IMR-90 (cell line): ENCODE data around the gene TNFRSF1B.

Source experiments
- BHLHE40 ChIP-seq: fragments of 150-350 bp; IDR thresholded peaks from 2 replicates; pipeline ENCODE4 v1.6.1; 2016; ENCODE audit warnings: mild to moderate bottlenecking, low read depth, low read length
- CTCF ChIP-seq: conservative IDR thresholded peaks from 2 replicates; pipeline ENCODE4 v1.5.1; 2012; ENCODE audit warnings: mild to moderate bottlenecking, low read depth, low read length, improper control_type of control experiment
- FOS ChIP-seq: fragments of 150-350 bp; IDR thresholded peaks from 2 replicates; pipeline ENCODE4 v1.6.1; 2016; ENCODE audit warnings: low read depth, low read length
- MAFK ChIP-seq: IDR thresholded peaks from 2 replicates; pipeline ENCODE4 v1.6.1; 2012; ENCODE audit warnings: low read depth, low read length, improper control_type of control experiment
- MAZ ChIP-seq: IDR thresholded peaks from 2 replicates; pipeline ENCODE4 v1.6.1; 2012; ENCODE audit warnings: low read depth, mild to moderate bottlenecking, low read length, improper control_type of control experiment, moderate library complexity, borderline replicate concordance
- MXI1 ChIP-seq: IDR thresholded peaks from 2 replicates; pipeline ENCODE4 v1.6.1; 2012; ENCODE audit warnings: low read depth, mild to moderate bottlenecking, low read length, moderate library complexity, borderline replicate concordance
- POLR2A ChIP-seq: IDR thresholded peaks from 2 replicates; pipeline ENCODE4 v1.6.1; 2012; ENCODE audit warnings: mild to moderate bottlenecking, low read depth, low read length
- RCOR1 ChIP-seq: IDR thresholded peaks from 2 replicates; pipeline ENCODE4 v1.6.1; 2012; ENCODE audit warnings: mild to moderate bottlenecking, low read length, improper control_type of control experiment; ENCODE audit not compliant: insufficient replicate concordance
- RFX5 ChIP-seq: IDR thresholded peaks from 2 replicates; pipeline ENCODE4 v1.8.0; 2012; ENCODE audit warnings: low read depth, mild to moderate bottlenecking, low read length, moderate library complexity
- SMC3 ChIP-seq: fragments of 150-350 bp; IDR thresholded peaks from 2 replicates; pipeline ENCODE4 v1.6.1; 2016; ENCODE audit warnings: low read depth, mild to moderate bottlenecking, antibody characterized with exemption, low read length, moderate library complexity
- TF ChIP-seq, protein P1 (sequence below): fragments of 150-350 bp; IDR thresholded peaks from 2 replicates; pipeline ENCODE4 v1.6.1; 2017; ENCODE audit warnings: mild to moderate bottlenecking, antibody characterized with exemption, low read length, low read depth
- TF ChIP-seq, protein P2 (sequence below): fragments of 150-350 bp; IDR thresholded peaks from 2 replicates; pipeline ENCODE4 v1.6.1; 2016; ENCODE audit warnings: low read depth, mild to moderate bottlenecking, low read length, moderate library complexity, borderline replicate concordance

- TF ChIP-seq POLR2A = no peak
- no peak for TF ChIP-seq CTCF
- TF ChIP-seq RCOR1 = no peak
- TF ChIP-seq MAZ = no peak
- no peak for TF ChIP-seq RFX5
- TF ChIP-seq SMC3 = no peak
- TF ChIP-seq, protein P1, sequence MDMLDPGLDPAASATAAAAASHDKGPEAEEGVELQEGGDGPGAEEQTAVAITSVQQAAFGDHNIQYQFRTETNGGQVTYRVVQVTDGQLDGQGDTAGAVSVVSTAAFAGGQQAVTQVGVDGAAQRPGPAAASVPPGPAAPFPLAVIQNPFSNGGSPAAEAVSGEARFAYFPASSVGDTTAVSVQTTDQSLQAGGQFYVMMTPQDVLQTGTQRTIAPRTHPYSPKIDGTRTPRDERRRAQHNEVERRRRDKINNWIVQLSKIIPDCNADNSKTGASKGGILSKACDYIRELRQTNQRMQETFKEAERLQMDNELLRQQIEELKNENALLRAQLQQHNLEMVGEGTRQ = no peak
- no peak for TF ChIP-seq FOS
- TF ChIP-seq BHLHE40 = no peak
- TF ChIP-seq, protein P2, sequence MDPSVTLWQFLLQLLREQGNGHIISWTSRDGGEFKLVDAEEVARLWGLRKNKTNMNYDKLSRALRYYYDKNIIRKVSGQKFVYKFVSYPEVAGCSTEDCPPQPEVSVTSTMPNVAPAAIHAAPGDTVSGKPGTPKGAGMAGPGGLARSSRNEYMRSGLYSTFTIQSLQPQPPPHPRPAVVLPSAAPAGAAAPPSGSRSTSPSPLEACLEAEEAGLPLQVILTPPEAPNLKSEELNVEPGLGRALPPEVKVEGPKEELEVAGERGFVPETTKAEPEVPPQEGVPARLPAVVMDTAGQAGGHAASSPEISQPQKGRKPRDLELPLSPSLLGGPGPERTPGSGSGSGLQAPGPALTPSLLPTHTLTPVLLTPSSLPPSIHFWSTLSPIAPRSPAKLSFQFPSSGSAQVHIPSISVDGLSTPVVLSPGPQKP = no peak
- no peak for TF ChIP-seq MAFK
- TF ChIP-seq MXI1 = no peak
Observed at GRCh38 chr1:12135612-12136011, 31.2 kb upstream of the TNFRSF1B start.
